WTC11 (cell line): Measurements from ENCODE around the gene PRDM1. TPM values are rescaled to one million over a fixed set of nuclear protein-coding genes. Genes with fewer than 3 reads are reported as not detected.

Experiments
- ATAC-seq: fragments of 200-7000 bp; cut with Tn5 transposase; 2 replicates; pipeline ENCODE4 v1.10.0; 2021; ENCODE audit warnings: mild to moderate bottlenecking, moderate library complexity
- CTCF ChIA-PET: fragments of 300-600 bp; sonication (Branson Sonifier 250); formaldehyde crosslinking; loops from one replicate; lab custom pipeline; 2021; ENCODE audit warnings: antibody characterized with exemption; lab: Charles Lee
- POLR2A ChIA-PET: fragments of 350-600 bp; sonication (Branson Sonifier 250); formaldehyde crosslinking; loops from one replicate; lab custom pipeline; 2021; ENCODE audit warnings: antibody characterized with exemption; lab: Charles Lee
- DNase-seq: peaks from one replicate; pipeline ENCODE4 v3.0.0; 2021; ENCODE audit warnings: low spot score
- H3K27ac Mint-ChIP-seq: 2 replicates; pipeline ENCODE4 v1.8.0; 2021; ENCODE audit warnings: mixed read lengths
- H3K27me3 Mint-ChIP-seq: 2 replicates; pipeline ENCODE4 v1.8.0; 2021; ENCODE audit warnings: low read depth, mild to moderate bottlenecking, moderate library complexity, mixed read lengths
- H3K36me3 Mint-ChIP-seq: 2 replicates; pipeline ENCODE4 v1.8.0; 2021; ENCODE audit warnings: mixed read lengths
- H3K4me1 Mint-ChIP-seq: 2 replicates; pipeline ENCODE4 v1.8.0; 2022; ENCODE audit warnings: mixed read lengths
- H3K4me3 Mint-ChIP-seq: 2 replicates; pipeline ENCODE4 v1.8.0; 2021; ENCODE audit warnings: mild to moderate bottlenecking, moderate library complexity, mixed read lengths
- H3K9me3 Mint-ChIP-seq: 2 replicates; pipeline ENCODE4 v1.8.0; 2021; ENCODE audit warnings: mixed read lengths
- ATF1 ChIP-seq: sonication (generic); formaldehyde crosslinking; IDR thresholded peaks from 2 replicates; pipeline ENCODE4 v1.8.1; 2023; ENCODE audit warnings: mild to moderate bottlenecking, moderate library complexity, missing genetic modification reagents
- CREM ChIP-seq: sonication (generic); formaldehyde crosslinking; IDR thresholded peaks from 2 replicates; pipeline ENCODE4 v1.8.1; 2022; ENCODE audit warnings: mild to moderate bottlenecking, missing genetic modification reagents, moderate library complexity
- ESRRA ChIP-seq: sonication (generic); formaldehyde crosslinking; IDR thresholded peaks from 2 replicates; pipeline ENCODE4 v1.8.1; 2022; ENCODE audit warnings: mild to moderate bottlenecking, missing genetic modification reagents, borderline replicate concordance
- GRHL2 ChIP-seq: fragments of 250-450 bp; sonication (Bioruptor Pico); IDR thresholded peaks from 2 replicates; pipeline ENCODE4 v1.8.0; 2022; ENCODE audit warnings: mild to moderate bottlenecking, moderate library complexity; ENCODE audit not compliant: insufficient replicate concordance, severe bottlenecking
- JAZF1 ChIP-seq: fragments of 250-450 bp; sonication (Bioruptor Pico); IDR thresholded peaks from 2 replicates; pipeline ENCODE4 v1.9.0; 2021; ENCODE audit warnings: moderate library complexity, mild to moderate bottlenecking, inconsistent platforms
- KAT7 ChIP-seq: sonication (generic); formaldehyde crosslinking; IDR thresholded peaks from 2 replicates; pipeline ENCODE4 v1.8.1; 2023; ENCODE audit warnings: missing genetic modification reagents, mild to moderate bottlenecking, borderline replicate concordance
- NR1H2 ChIP-seq: sonication (generic); formaldehyde crosslinking; IDR thresholded peaks from 2 replicates; pipeline ENCODE4 v1.9.0; 2021; ENCODE audit warnings: mild to moderate bottlenecking, moderate library complexity, missing genetic modification reagents
- PRDM15 ChIP-seq: sonication (generic); formaldehyde crosslinking; IDR thresholded peaks from 2 replicates; pipeline ENCODE4 v1.8.0; 2022; ENCODE audit warnings: missing genetic modification reagents
- PRRX2 ChIP-seq: fragments of 250-450 bp; sonication (Bioruptor Pico); IDR thresholded peaks from 2 replicates; pipeline ENCODE4 v1.8.0; 2021; ENCODE audit warnings: mild to moderate bottlenecking
- TEAD4 ChIP-seq: sonication (generic); formaldehyde crosslinking; IDR thresholded peaks from 2 replicates; pipeline ENCODE4 v1.8.0; 2022; ENCODE audit warnings: mild to moderate bottlenecking, missing genetic modification reagents
- USF2 ChIP-seq: sonication (generic); formaldehyde crosslinking; IDR thresholded peaks from 2 replicates; pipeline ENCODE4 v1.8.1; 2023; ENCODE audit warnings: mild to moderate bottlenecking, missing genetic modification reagents, moderate library complexity
- ZNF138 ChIP-seq: sonication (generic); formaldehyde crosslinking; conservative IDR thresholded peaks from 2 replicates; pipeline ENCODE4 v1.8.1; 2022; ENCODE audit warnings: mild to moderate bottlenecking, moderate library complexity, missing genetic modification reagents
- ZNF219 ChIP-seq: sonication (generic); formaldehyde crosslinking; IDR thresholded peaks from 2 replicates; pipeline ENCODE4 v1.8.0; 2023; ENCODE audit warnings: missing genetic modification reagents, mild to moderate bottlenecking, borderline replicate concordance
- ZNF396 ChIP-seq: fragments of 250-450 bp; sonication (Bioruptor Pico); IDR thresholded peaks from 2 replicates; pipeline ENCODE4 v1.8.0; 2021; ENCODE audit warnings: mild to moderate bottlenecking, moderate library complexity, borderline replicate concordance
- ZNF423 ChIP-seq: fragments of 250-450 bp; sonication (Bioruptor Pico); IDR thresholded peaks from 2 replicates; pipeline ENCODE4 v2.1.2; 2022; ENCODE audit warnings: mild to moderate bottlenecking, moderate library complexity
- ZNF671 ChIP-seq: fragments of 250-450 bp; sonication (Bioruptor Pico); IDR thresholded peaks from 2 replicates; pipeline ENCODE4 v1.8.0; 2021; ENCODE audit warnings: mild to moderate bottlenecking
- total RNA-seq: library from RNA; stranded (reverse); gene quantifications from 3 replicates; pipeline ENCODE4 v1.2.3, GENCODE V29; 2021
- TF ChIP-seq, protein P1 (sequence below): sonication (generic); formaldehyde crosslinking; IDR thresholded peaks from 2 replicates; pipeline ENCODE4 v1.8.1; 2022; ENCODE audit warnings: low read depth, mild to moderate bottlenecking, moderate library complexity, missing genetic modification reagents, borderline replicate concordance
- TF ChIP-seq, protein P2 (sequence below): fragments of 200-600 bp; IDR thresholded peaks from 2 replicates; pipeline ENCODE4 v1.8.0; 2022; ENCODE audit warnings: antibody characterized with exemption
- TF ChIP-seq, protein P3 (sequence below): sonication (generic); formaldehyde crosslinking; IDR thresholded peaks from 2 replicates; pipeline ENCODE4 v1.8.0; 2022; ENCODE audit warnings: mild to moderate bottlenecking, missing genetic modification reagents
- TF ChIP-seq, protein P4 (sequence below): fragments of 250-450 bp; sonication (Bioruptor Pico); IDR thresholded peaks from 2 replicates; pipeline ENCODE4 v1.8.0; 2021; ENCODE audit warnings: mild to moderate bottlenecking

Gene PRDM1
- total RNA-seq, 1 experiment from 2014 or later, result 1.8 TPM

- Mint-ChIP-seq H3K36me3 (no peaks in the 10 kb centered on the region), H3K27me3 (no peaks in the 10 kb centered on the region), H3K9me3 (no peaks in the 10 kb centered on the region), H3K4me1 (peaks cover 3% of the 10 kb centered on the region), H3K27ac (no peak overlapping the region), H3K4me3 (no peak overlapping the region)
- TF ChIP-seq ZNF396 (CRISPR knock-in tag) (no peak), CREM (CRISPR knock-in tag) (no peak), NR1H2 (CRISPR knock-in tag) (no peak), ZNF671 (no peak), ZNF423 (no peak), PRDM15 (CRISPR knock-in tag) (no peak), PRRX2 (CRISPR knock-in tag) (no peak), JAZF1 (no peak), KAT7 (CRISPR knock-in tag) (no peak), ZNF138 (CRISPR knock-in tag) (no peak), ESRRA (CRISPR knock-in tag) (no peak), ZNF219 (CRISPR knock-in tag) (no peak), ATF1 (no peak), TEAD4 (CRISPR knock-in tag) (no peak), USF2 (CRISPR knock-in tag) (no peak), GRHL2 (no peak)
- TF ChIP-seq, protein P1, sequence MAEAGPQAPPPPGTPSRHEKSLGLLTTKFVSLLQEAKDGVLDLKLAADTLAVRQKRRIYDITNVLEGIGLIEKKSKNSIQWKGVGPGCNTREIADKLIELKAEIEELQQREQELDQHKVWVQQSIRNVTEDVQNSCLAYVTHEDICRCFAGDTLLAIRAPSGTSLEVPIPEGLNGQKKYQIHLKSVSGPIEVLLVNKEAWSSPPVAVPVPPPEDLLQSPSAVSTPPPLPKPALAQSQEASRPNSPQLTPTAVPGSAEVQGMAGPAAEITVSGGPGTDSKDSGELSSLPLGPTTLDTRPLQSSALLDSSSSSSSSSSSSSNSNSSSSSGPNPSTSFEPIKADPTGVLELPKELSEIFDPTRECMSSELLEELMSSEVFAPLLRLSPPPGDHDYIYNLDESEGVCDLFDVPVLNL (CRISPR knock-in tag), result no peak
- TF ChIP-seq, protein P2, sequence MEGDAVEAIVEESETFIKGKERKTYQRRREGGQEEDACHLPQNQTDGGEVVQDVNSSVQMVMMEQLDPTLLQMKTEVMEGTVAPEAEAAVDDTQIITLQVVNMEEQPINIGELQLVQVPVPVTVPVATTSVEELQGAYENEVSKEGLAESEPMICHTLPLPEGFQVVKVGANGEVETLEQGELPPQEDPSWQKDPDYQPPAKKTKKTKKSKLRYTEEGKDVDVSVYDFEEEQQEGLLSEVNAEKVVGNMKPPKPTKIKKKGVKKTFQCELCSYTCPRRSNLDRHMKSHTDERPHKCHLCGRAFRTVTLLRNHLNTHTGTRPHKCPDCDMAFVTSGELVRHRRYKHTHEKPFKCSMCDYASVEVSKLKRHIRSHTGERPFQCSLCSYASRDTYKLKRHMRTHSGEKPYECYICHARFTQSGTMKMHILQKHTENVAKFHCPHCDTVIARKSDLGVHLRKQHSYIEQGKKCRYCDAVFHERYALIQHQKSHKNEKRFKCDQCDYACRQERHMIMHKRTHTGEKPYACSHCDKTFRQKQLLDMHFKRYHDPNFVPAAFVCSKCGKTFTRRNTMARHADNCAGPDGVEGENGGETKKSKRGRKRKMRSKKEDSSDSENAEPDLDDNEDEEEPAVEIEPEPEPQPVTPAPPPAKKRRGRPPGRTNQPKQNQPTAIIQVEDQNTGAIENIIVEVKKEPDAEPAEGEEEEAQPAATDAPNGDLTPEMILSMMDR, result no peak
- TF ChIP-seq, protein P3, sequence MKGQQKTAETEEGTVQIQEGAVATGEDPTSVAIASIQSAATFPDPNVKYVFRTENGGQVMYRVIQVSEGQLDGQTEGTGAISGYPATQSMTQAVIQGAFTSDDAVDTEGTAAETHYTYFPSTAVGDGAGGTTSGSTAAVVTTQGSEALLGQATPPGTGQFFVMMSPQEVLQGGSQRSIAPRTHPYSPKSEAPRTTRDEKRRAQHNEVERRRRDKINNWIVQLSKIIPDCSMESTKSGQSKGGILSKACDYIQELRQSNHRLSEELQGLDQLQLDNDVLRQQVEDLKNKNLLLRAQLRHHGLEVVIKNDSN, result no peak
- TF ChIP-seq, protein P4, sequence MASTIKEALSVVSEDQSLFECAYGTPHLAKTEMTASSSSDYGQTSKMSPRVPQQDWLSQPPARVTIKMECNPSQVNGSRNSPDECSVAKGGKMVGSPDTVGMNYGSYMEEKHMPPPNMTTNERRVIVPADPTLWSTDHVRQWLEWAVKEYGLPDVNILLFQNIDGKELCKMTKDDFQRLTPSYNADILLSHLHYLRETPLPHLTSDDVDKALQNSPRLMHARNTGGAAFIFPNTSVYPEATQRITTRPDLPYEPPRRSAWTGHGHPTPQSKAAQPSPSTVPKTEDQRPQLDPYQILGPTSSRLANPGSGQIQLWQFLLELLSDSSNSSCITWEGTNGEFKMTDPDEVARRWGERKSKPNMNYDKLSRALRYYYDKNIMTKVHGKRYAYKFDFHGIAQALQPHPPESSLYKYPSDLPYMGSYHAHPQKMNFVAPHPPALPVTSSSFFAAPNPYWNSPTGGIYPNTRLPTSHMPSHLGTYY, result no peak
- POLR2A ChIA-PET, result no interaction called here
- ATAC-seq (no peak), DNase-seq (no peak)
- CTCF ChIA-PET, result no interaction called here
Measured at GRCh38 chr6:106108129-106108528, 22.0 kb downstream of the PRDM1 start.
